ENCODE measurements around the gene GLDN.
"Not testable (repeated sequence)": the region's sequence is repeated elsewhere in the genome, so short reads cannot be mapped to it uniquely, and the experiment has no call there.

The GLDN gene

GRCh38 chr15:51444112-51444511 lies 102.7 kb downstream of the GLDN start:
- no peak for DNase-seq
- Histone ChIP-seq H3K9me3 (no peaks in the 10 kb centered on the region), H3K27me3 (no peaks in the 10 kb centered on the region), H3K4me1 (no peaks in the 10 kb centered on the region), H3K4me3 (ENCODE audit: low read depth, low read length) (no peak overlapping the region), H3K36me3 (peaks cover 18% of the 10 kb centered on the region)
- TF ChIP-seq CTCF (IDR thresholded peaks at IDR 0.05; ENCODE audit: low read depth, low read length): no peak

- Histone ChIP-seq H3K27me3 (no peaks in the 10 kb centered on the region), H3K36me3 (peaks cover 25% of the 10 kb centered on the region), H3K4me1 (peaks cover 5% of the 10 kb centered on the region), H3K9me3 (no peaks in the 10 kb centered on the region), H3K4me3 (ENCODE audit: low read depth, low read length) (no peak overlapping the region)
- no peak for TF ChIP-seq CTCF (IDR thresholded peaks at IDR 0.05; ENCODE audit: low read depth, low read length)
- no peak for DNase-seq
Observed at GRCh38 chr15:51444807-51445206, 103.4 kb downstream of the GLDN start.

GRCh38 chr15:51446029-51446744 lies 104.7 kb downstream of the GLDN start:
- not testable (repeated sequence) for H3K4me1 ChIP-seq; DNase-seq; H3K27me3 ChIP-seq; H3K9me3 ChIP-seq; H3K4me3 ChIP-seq (ENCODE audit: low read depth, low read length)
- H3K36me3 ChIP-seq: peaks cover 37% of the 10 kb centered on the region

- TF ChIP-seq CTCF (IDR thresholded peaks at IDR 0.05; ENCODE audit: low read depth, low read length): no peak
- no peaks in the 10 kb centered on the region for H3K9me3 ChIP-seq
- H3K4me3 ChIP-seq (ENCODE audit: low read depth, low read length): no peak overlapping the region
- H3K36me3 ChIP-seq: peaks cover 40% of the 10 kb centered on the region
- peaks cover 7% of the 10 kb centered on the region for H3K4me1 ChIP-seq
- DNase-seq: no peak
- no peaks in the 10 kb centered on the region for H3K27me3 ChIP-seq
Observed at GRCh38 chr15:51447855-51448621, 106.6 kb downstream of the GLDN start.

- no peaks in the 10 kb centered on the region for H3K27me3 ChIP-seq
- H3K9me3 ChIP-seq: no peaks in the 10 kb centered on the region
- TF ChIP-seq CTCF (IDR thresholded peaks at IDR 0.05; ENCODE audit: low read depth, low read length): no peak
- no peak for DNase-seq
- no peak overlapping the region for H3K4me3 ChIP-seq (ENCODE audit: low read depth, low read length)
- peaks cover 44% of the 10 kb centered on the region for H3K36me3 ChIP-seq
- H3K4me1 ChIP-seq: peaks cover 7% of the 10 kb centered on the region
Observed at GRCh38 chr15:51448622-51449399, 107.4 kb downstream of the GLDN start.

GRCh38 chr15:51450001-51450400 lies 108.5 kb downstream of the GLDN start:
- Histone ChIP-seq H3K27me3 (no peaks in the 10 kb centered on the region), H3K36me3 (peaks cover 56% of the 10 kb centered on the region), H3K4me3 (ENCODE audit: low read depth, low read length) (no peak overlapping the region), H3K4me1 (peaks cover 7% of the 10 kb centered on the region), H3K9me3 (no peaks in the 10 kb centered on the region)
- no peak for DNase-seq
- no peak for TF ChIP-seq CTCF (IDR thresholded peaks at IDR 0.05; ENCODE audit: low read depth, low read length)

Measured in BE2C (cell line).